Measurements from ENCODE around the gene NCOA4. TPM values are rescaled to one million over a fixed set of nuclear protein-coding genes. Genes with fewer than 3 reads are reported as not detected.
"Not testable (repeated sequence)": the region's sequence is repeated elsewhere in the genome, so short reads cannot be mapped to it uniquely, and the experiment has no call there.

The NCOA4 gene
- 149 and 167 TPM in 2 replicates for total RNA-seq

GRCh38 chr10:46030091-46030937 is at the start of gene NCOA4:
NCOA4 (minus strand) TSS chr10:46030623; CDS start chr10:46016680, 13,943 bp downstream.
- peak; percentile 97 to 99 for DNase-seq (ENCODE audit: low read depth in 2 of 2)

- no peak for DNase-seq (ENCODE audit: low read depth in 2 of 2)
These were observed 49.6 kb upstream of the NCOA4 start for GRCh38 chr10:46079831-46080585.

GRCh38 chr10:46077731-46078413 is 47.4 kb upstream of the NCOA4 start:
- no peak for DNase-seq (ENCODE audit: low read depth in 2 of 2)

- DNase-seq (ENCODE audit: low read depth in 2 of 2): no peak
These were observed 46.7 kb upstream of the NCOA4 start for GRCh38 chr10:46077141-46077554.

GRCh38 chr10:46075869-46076268 is 45.4 kb upstream of the NCOA4 start:
- no peak for DNase-seq (ENCODE audit: low read depth in 2 of 2)

- DNase-seq (ENCODE audit: low read depth in 2 of 2): no peak
These were observed 43.9 kb upstream of the NCOA4 start for GRCh38 chr10:46074196-46074946.

- DNase-seq (ENCODE audit: low read depth in 2 of 2): no peak
These were observed 43.1 kb upstream of the NCOA4 start for GRCh38 chr10:46073564-46073963.

GRCh38 chr10:46070749-46071148 is 40.3 kb upstream of the NCOA4 start:
- no peak for DNase-seq (ENCODE audit: low read depth in 2 of 2)

GRCh38 chr10:46069771-46070463 is 39.5 kb upstream of the NCOA4 start:
- no peak for DNase-seq (ENCODE audit: low read depth in 2 of 2)

- DNase-seq (ENCODE audit: low read depth in 2 of 2): no peak
These were observed 38.5 kb upstream of the NCOA4 start for GRCh38 chr10:46068905-46069304.

- no peak for DNase-seq (ENCODE audit: low read depth in 2 of 2)
These were observed 37.7 kb upstream of the NCOA4 start for GRCh38 chr10:46068117-46068516.

GRCh38 chr10:46064269-46064817 is 33.9 kb upstream of the NCOA4 start:
- DNase-seq (ENCODE audit: low read depth in 2 of 2): no peak

- DNase-seq (ENCODE audit: low read depth in 2 of 2): no peak
These were observed 32.5 kb upstream of the NCOA4 start for GRCh38 chr10:46062723-46063428.

GRCh38 chr10:46060706-46061105 is 30.3 kb upstream of the NCOA4 start:
- DNase-seq (ENCODE audit: low read depth in 2 of 2): no peak

GRCh38 chr10:46057927-46058326 is 27.5 kb upstream of the NCOA4 start:
- not testable (repeated sequence) for DNase-seq (ENCODE audit: low read depth in 2 of 2)

- DNase-seq (ENCODE audit: low read depth in 2 of 2): no peak
These were observed 26.6 kb upstream of the NCOA4 start for GRCh38 chr10:46057038-46057437.

- DNase-seq (ENCODE audit: low read depth in 2 of 2): no peak
These were observed 25.3 kb upstream of the NCOA4 start for GRCh38 chr10:46055771-46056170.

GRCh38 chr10:46053534-46054434 is 23.4 kb upstream of the NCOA4 start:
- DNase-seq (ENCODE audit: low read depth in 2 of 2): no peak

Data from dermis microvascular lymphatic vessel endothelial cell (primary cell).